ENCODE data around the gene FRMD1. TPM values are rescaled to one million over a fixed set of nuclear protein-coding genes. Genes with fewer than 3 reads are reported as not detected.

FRMD1 gene
- total and polyA plus RNA-seq, 2 experiments from 2014 or later: 0.07 TPM; not detected in 1

DNA sequence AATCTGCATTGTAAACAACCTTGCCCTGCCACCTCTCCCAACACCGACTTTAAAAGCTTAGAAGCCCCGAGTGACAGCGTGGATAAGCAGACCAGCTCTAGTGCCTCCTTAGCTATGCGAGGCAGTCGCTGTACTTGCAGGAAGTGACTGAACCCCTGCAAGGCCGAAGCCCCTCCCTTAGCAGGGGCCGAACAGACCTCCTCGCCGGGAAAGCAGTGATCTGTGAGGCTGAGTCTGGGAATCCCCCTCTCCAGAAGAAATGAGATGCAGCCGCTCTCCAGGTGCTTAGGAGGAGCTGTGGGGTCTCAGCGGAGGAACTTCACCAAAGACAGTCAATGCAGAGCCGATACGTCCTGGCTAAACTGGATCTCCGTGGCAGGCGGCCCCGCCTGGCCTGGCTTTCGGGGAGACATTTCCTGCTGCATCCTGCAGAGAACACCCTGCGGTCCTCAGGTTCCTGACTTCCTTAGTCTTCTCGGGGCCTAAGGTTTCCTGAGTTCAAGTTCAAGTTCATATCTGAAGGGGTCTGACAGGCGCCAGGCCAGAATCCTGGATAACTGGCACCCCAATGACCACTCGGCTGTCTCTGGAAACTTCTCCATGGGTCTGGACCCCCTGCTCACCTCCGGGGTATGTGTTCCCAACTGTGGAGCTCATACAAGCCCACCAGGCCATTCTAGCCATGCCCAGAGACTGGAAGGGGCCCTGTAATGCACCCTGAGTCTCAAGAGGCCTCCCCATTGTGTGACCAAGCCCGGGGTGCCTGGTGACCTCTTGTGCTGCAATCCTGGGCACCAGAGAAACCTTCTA is 20.4 kb upstream of the FRMD1 start:
- H3K4me1 ChIP-seq (ENCODE audit: insufficient read depth): no peaks in the 10 kb centered on the region
- H4K20me1 ChIP-seq (ENCODE audit: insufficient read depth, poor library complexity, severe bottlenecking): no peaks in the 10 kb centered on the region
- no peaks in the 10 kb centered on the region for H3K79me2 ChIP-seq
- H3K9me3 ChIP-seq (ENCODE audit: low read depth): no peaks in the 10 kb centered on the region
- H3K36me3 ChIP-seq (replicated peaks; ENCODE audit: insufficient read depth, low read depth): no peaks in the 10 kb centered on the region
- no peak for DNase-seq (ENCODE audit: low spot score)
- no peaks in the 10 kb centered on the region for H3K27me3 ChIP-seq
- no peaks in the 10 kb centered on the region for H3K9me2 ChIP-seq (replicated peaks; ENCODE audit: insufficient read depth)
- TF ChIP-seq EZH2phosphoT487 (IDR thresholded peaks at IDR 0.05; ENCODE audit: low read depth, severe bottlenecking, unreplicated experiment) (no peak), EZH2 (IDR thresholded peaks at IDR 0.05; ENCODE audit: borderline replicate concordance) (no peak)
- TF ChIP-seq, protein P1, sequence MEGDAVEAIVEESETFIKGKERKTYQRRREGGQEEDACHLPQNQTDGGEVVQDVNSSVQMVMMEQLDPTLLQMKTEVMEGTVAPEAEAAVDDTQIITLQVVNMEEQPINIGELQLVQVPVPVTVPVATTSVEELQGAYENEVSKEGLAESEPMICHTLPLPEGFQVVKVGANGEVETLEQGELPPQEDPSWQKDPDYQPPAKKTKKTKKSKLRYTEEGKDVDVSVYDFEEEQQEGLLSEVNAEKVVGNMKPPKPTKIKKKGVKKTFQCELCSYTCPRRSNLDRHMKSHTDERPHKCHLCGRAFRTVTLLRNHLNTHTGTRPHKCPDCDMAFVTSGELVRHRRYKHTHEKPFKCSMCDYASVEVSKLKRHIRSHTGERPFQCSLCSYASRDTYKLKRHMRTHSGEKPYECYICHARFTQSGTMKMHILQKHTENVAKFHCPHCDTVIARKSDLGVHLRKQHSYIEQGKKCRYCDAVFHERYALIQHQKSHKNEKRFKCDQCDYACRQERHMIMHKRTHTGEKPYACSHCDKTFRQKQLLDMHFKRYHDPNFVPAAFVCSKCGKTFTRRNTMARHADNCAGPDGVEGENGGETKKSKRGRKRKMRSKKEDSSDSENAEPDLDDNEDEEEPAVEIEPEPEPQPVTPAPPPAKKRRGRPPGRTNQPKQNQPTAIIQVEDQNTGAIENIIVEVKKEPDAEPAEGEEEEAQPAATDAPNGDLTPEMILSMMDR (IDR thresholded peaks at IDR 0.05; ENCODE audit: poor library complexity): no peak
- H3K27ac ChIP-seq: no peak overlapping the region
- H3K4me2 ChIP-seq: no peak overlapping the region
- no peak overlapping the region for H2AFZ ChIP-seq
- WGBS (ENCODE audit: low lambda C conversion rate, missing lambda C conversion rate): 67% methylated on average over 23 of the region's 23 CpGs
- no peak overlapping the region for H3K4me3 ChIP-seq

DNA sequence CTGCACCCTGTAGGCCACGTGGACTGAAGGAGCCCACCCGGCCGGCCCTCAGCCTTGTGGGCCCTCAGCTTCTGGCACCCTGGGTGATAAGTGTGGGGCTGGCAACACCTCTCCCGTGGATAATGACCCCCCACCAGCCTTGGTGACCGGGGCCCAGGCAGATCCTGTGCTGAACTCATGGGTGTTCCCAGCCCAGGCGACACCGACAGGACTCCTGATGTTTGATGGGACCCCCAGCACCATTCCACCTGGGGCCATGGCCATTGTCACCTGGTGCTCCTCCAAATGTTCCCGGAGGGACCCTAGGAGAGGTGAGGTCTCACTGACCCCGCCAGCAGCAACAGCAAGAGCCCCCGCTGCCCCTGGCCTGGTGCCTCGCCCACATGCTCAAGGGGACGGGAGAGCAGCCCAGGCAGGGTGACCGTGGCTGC is 19.4 kb upstream of the FRMD1 start:
- Histone ChIP-seq H3K79me2 (no peaks in the 10 kb centered on the region), H3K9me3 (ENCODE audit: low read depth) (no peaks in the 10 kb centered on the region), H4K20me1 (ENCODE audit: insufficient read depth, poor library complexity, severe bottlenecking) (no peaks in the 10 kb centered on the region), H3K9me2 (replicated peaks; ENCODE audit: insufficient read depth) (no peaks in the 10 kb centered on the region), H3K27ac (no peak overlapping the region), H2AFZ (no peak overlapping the region), H3K4me1 (ENCODE audit: insufficient read depth) (no peaks in the 10 kb centered on the region), H3K27me3 (no peaks in the 10 kb centered on the region), H3K4me3 (no peak overlapping the region), H3K36me3 (replicated peaks; ENCODE audit: insufficient read depth, low read depth) (no peaks in the 10 kb centered on the region), H3K4me2 (no peak overlapping the region)
- TF ChIP-seq EZH2phosphoT487 (IDR thresholded peaks at IDR 0.05; ENCODE audit: low read depth, severe bottlenecking, unreplicated experiment) (no peak), EZH2 (IDR thresholded peaks at IDR 0.05; ENCODE audit: borderline replicate concordance) (no peak)
- TF ChIP-seq, protein P1 (IDR thresholded peaks at IDR 0.05; ENCODE audit: poor library complexity): no peak
- WGBS (ENCODE audit: low lambda C conversion rate, missing lambda C conversion rate): 94% methylated on average over 12 of the region's 13 CpGs
- DNase-seq (ENCODE audit: low spot score): no peak

DNA sequence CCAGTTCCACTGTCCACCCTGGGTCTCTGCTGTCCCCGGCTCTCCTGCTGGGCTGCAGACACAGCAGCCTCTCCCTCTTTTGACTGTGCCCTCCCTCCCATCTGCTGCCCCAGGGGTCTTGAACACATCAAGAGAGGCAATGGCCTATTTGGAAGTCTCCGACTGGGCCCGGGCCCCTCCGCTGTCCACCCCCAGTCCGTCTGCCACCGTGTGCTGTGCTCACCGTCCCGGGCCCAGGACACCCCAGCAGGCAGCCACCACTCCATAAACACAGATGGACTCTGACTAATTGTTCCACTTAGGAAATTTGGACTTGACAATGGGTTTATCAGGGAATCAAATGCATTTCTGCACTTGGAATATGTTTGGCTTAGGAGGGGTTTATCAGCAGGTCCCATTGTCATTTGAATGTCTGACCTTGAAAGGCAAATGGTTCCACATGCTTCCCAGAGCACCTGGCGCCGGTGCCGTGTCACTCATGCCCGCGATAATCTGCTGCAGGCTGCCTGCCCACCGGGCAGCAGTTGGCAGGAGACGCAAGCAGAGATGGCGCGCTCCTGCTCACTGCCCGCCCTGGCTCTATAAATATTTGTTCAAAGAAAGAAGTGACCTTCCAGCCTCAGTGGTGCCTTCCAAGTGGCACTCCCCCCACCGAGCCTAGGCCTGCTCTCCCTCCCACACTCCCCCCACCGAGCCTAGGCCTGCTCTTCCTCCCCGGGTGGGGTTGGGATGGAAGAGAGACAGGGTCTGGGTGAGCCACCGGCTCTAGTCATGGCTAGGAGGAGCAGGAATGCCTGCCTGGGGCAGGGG is 18.8 kb upstream of the FRMD1 start:
- H3K4me3 ChIP-seq: no peak overlapping the region
- H3K9me2 ChIP-seq (replicated peaks; ENCODE audit: insufficient read depth): no peaks in the 10 kb centered on the region
- H3K79me2 ChIP-seq: no peaks in the 10 kb centered on the region
- WGBS (ENCODE audit: low lambda C conversion rate, missing lambda C conversion rate): 89% methylated on average over 22 of the region's 22 CpGs
- no peak overlapping the region for H3K27ac ChIP-seq
- no peaks in the 10 kb centered on the region for H4K20me1 ChIP-seq (ENCODE audit: insufficient read depth, poor library complexity, severe bottlenecking)
- no peaks in the 10 kb centered on the region for H3K27me3 ChIP-seq
- H3K4me1 ChIP-seq (ENCODE audit: insufficient read depth): no peaks in the 10 kb centered on the region
- no peaks in the 10 kb centered on the region for H3K36me3 ChIP-seq (replicated peaks; ENCODE audit: insufficient read depth, low read depth)
- no peaks in the 10 kb centered on the region for H3K9me3 ChIP-seq (ENCODE audit: low read depth)
- DNase-seq (ENCODE audit: low spot score): no peak
- TF ChIP-seq, protein P1 (IDR thresholded peaks at IDR 0.05; ENCODE audit: poor library complexity): no peak
- TF ChIP-seq EZH2phosphoT487 (IDR thresholded peaks at IDR 0.05; ENCODE audit: low read depth, severe bottlenecking, unreplicated experiment): no peak
- no peak for TF ChIP-seq EZH2 (IDR thresholded peaks at IDR 0.05; ENCODE audit: borderline replicate concordance)
- H3K4me2 ChIP-seq: no peak overlapping the region
- no peak overlapping the region for H2AFZ ChIP-seq

Measured in hepatocyte (in vitro differentiated cells).